ENCODE measurements around the gene PHACTR3.

Gene PHACTR3

GRCh38 chr20:59573837-59574236 lies 30.5 kb upstream of the PHACTR3 start:
- DNase-seq (ENCODE audit: low read depth, low spot score) = no peak

DNA sequence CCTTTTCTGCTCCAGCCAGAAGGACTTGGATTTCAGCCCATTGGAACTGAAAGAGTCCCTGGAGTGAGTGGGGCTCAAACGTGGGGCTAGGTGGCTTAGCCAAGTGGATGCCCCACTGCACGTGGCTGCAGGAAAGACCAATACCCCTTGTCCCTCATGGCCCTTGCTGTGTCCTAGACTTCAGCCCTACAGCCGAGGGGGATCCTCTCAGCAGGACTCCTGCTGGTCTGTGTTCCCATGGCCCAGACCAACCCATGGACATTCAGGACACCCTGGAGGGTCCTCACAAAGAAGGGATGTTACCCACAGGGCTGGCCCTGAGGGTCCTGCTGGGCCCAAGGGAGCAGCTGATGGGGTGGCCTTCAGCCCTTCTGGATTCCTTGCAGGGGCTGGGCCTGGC lies 30.0 kb upstream of the PHACTR3 start:
- DNase-seq (ENCODE audit: low read depth, low spot score) = no peak

DNA sequence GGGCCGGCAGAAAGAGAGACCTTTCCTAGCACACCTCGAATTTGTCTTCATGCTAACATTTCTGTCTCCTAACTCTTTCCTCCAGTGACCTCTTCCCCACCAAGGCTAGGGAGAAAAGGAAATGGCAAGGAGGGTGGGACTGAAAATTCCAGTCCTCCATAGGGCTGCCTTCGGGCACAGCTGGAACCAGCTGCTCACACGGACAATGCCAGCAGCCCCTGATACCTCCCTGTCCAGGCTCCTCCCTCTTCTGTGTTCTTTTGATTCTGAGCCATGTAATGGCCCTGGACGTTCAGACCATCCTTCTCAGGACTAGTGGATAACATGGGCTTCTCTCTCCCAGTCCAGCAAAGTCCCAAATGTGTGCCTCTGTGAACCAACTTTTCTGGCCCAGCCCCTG lies 29.1 kb upstream of the PHACTR3 start:
- DNase-seq (ENCODE audit: low read depth, low spot score) = no peak

- DNase-seq (ENCODE audit: low read depth, low spot score) = no peak
Measured at GRCh38 chr20:59575653-59576052, 28.7 kb upstream of the PHACTR3 start.

DNA sequence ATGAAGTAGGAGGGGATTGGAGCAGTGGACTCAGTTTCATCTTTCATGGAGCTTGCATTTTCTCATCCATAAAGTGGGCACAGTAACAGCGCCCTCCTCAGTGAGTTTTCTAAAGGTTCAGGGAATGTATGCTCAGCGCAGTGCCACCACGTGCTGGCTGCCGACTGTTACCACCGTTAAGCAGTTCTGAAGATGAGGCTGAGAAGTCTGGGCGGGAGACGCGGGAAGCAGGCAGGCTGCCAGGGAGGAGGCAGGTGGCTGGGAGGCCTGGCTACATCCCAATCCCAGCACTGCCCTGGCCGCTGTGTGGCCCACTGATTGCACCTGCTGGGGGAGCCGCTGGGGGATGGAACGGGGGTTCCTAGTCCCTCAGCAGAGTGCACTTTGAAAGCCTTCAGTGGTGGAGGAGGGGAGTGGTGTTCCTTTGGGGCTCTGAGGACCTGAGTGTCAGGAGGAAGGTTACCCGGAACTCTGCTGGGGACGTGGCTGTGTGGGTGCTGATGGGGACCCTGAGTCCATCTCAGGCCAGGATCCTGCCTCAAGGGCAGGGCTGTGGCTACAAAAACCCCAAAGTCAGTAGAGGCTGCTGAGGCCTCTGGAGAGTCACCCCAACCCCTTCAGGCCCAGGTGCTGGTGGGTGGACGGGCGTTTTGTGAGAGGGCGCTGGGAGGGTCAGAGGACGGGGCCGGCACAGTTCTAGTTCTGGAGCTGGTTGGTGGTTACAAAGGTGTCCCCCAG lies 28.0 kb upstream of the PHACTR3 start:
- DNase-seq (ENCODE audit: low read depth, low spot score) = no peak

DNA sequence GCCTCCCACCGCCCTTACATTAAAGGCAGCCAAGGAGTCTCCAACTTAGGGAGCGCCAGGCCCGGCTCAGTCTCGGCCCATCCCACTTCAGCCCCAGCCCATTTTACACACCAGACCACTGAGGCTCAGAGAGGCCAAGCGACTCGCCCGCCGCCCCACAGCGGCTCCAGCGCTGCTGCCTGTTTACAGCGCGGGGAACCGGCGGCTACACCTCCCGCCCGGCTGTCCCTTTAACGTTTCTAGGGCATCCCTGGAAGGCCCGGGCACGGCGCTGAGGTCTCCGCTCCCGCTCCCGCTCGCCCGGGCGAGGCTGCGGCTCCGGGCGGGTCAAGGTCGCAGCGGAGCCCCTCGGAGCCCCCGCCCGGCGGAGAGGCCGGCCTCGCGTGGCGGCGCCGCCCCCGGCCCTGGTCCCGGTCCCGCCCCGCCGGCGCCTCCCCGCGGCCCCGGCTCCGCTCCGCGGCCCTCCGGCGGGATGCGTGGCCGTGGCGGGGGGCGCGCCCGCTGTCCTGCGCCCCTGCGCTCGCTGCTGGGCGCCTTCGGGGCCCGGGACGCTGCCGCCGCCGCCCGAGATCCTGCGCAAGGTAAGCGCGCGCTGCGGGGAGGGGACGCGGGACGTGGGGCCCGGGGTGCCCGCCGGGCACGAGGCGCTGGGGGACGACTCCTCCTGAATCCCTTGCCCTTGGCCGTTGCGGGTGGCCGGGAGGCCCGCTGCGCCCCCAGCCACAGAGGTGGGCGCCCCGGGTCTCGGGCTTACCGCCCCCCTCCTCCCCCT lies 27.1 kb upstream of the PHACTR3 start:
- DNase-seq (ENCODE audit: low read depth, low spot score) = no peak

- no peak for DNase-seq (ENCODE audit: low read depth, low spot score)
Measured at GRCh38 chr20:59577809-59578435, 26.4 kb upstream of the PHACTR3 start.

GRCh38 chr20:59578436-59579403 lies 25.6 kb upstream of the PHACTR3 start:
- no peak for DNase-seq (ENCODE audit: low read depth, low spot score)

- no peak for DNase-seq (ENCODE audit: low read depth, low spot score)
Measured at GRCh38 chr20:59579404-59580145, 24.8 kb upstream of the PHACTR3 start.

GRCh38 chr20:59580146-59580946 lies 24.0 kb upstream of the PHACTR3 start:
- no peak for DNase-seq (ENCODE audit: low read depth, low spot score)

DNA sequence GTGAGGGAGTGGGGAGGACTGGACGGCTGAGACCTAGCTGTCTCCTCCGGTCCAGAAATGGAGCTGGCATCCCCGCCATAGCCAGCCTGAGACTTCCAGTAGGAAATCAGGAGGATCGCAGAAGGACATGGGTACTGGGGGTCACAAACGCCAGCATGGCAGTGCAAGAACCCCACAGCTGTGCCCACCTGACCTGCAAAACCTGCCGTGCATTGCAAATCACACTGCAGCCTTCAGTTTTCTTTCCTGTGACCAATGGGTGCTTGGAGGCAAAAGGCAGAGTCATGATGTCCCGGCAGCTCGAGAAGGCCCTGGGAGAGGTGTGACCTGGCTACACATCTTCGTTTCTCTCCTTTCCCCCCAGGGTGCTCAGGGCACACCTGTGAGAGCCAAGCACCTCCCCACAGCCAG lies 23.3 kb upstream of the PHACTR3 start:
- DNase-seq (ENCODE audit: low read depth, low spot score) = no peak

DNA sequence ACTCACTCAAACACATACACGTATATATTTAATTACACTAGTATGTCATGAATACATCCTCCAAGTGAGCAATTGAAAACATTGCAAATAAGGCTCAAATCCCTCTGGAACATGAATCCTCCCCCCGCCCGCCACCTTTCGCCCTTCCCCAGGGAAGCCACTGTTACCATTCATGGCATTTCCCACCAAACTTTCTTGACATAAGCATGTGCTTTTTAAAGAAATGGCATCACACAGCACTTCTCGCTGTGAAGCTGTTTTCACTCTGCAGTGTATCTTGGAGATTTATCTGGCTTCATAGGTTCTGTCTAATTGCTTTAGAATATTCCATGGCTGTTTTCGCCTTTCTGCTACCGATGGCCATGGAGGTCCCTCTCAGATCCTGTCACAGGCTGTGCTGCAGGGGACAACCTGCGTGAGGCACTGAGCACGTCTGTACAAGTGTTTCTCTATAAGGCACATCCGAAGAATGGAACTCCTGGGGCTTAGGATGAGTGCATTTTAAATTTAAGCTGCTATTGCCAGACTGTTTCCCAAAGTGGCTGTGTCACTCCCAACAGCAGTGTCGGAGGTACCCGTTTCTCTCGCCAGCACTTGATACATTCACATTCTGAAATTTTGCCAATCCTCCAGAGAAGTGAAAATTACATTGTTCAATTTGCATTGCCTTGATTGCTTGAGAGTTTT lies 22.2 kb upstream of the PHACTR3 start:
- no peak for DNase-seq (ENCODE audit: low read depth, low spot score)

- no peak for DNase-seq (ENCODE audit: low read depth, low spot score)
Measured at GRCh38 chr20:59583428-59584277, 20.7 kb upstream of the PHACTR3 start.

DNA sequence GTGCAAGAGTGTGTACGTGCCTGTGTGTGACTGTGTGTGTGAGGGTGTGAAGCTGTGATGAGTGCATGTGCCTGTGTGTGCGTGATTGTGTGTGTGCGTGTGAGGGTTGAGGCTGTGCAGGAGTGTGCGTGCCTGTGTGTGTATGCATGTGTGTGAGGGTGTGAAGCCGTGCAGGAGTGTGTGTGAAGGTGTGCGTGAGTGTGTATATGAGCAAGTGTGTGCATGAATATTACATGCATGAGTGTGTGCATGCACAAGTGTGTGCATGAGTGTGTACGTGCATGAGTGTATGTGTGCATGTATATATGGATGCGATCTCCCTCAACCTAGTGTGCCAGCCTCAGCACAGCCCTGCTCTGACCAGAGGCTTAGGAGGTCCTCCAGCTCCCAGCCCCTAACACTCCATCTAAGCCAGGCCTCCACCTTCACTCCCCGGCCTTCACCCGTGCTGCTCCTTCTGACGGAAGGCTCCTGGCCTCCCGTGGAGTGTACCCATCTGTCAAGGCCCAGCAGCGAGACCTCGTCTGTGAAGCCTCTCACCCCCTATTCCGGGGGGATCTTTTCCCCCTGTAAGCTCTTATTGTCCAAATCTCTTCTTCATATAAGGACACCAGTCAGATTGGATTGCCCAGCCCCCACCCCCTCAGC lies 19.9 kb upstream of the PHACTR3 start:
- no peak for DNase-seq (ENCODE audit: low read depth, low spot score)

DNA sequence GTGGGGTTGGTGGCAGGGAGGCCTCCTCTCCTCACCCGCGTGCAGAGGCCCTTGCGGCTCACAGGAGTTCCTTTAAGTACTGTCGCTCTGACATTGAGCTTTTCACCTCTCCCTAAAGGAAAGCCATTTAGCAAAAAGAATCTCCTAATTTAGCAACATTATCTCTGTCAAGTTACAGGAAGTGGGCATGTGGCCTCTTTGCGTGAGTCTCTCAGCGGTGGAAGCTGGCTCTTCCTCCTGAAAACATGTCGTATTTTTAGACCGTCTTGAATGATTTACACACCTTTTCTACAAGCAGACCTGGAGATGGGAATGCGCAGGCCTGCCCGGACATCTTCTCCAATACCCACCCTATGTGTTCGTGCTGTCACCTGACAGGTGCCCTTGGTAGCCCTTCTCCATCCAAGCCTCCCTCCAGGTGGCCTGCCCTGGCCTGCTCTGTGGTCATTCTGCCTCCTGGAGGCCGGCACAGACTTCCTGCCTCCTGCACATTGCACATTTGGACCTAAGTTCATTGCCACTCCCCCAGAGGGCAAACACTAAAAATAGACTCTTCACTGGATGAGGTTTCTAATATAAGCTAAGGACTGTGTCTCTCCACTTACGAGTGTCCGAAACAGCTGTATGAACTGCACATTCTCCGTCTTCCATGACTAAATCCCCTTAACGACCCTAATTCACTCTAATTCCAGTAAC lies 18.5 kb upstream of the PHACTR3 start:
- no peak for DNase-seq (ENCODE audit: low read depth, low spot score)

DNA sequence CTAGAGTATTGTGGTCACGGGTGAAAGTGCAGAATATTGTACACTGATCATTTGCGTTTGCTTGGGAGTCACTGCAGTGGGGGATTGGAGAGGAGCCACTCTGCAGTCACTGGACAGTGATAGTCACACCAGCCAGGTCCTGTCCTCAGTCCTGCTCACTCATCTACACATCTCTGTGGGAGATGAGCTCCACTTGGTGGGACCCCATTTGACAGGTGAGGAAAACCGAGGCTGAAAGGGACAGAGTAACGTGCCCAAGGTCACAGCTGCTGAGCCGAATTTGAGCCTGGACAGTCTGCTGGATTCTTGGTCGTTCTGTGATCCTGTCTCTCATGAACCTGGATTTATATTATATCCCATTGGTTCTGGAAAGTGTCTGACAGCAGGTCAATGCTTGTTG lies 17.7 kb upstream of the PHACTR3 start:
- DNase-seq (ENCODE audit: low read depth, low spot score) = no peak

DNA sequence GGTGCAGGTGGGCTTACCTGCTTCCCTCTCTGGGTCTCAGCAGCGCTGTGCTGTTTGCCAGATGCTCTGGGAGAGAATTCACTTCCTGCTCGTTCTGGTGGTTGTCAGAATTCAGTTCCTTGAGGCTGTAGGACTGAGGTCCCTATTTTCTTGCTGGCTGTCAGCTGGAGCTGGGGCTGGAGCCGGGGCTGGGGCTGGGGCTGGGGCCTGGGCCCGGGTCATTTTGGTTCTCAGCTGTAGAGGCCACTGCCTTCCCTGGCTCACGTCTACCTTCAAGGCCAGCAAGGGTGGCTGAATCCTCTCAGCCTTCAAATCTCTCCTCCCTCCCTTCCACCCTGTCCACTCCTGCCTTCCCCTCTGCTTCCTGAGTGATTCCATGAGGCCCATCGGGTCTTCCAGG lies 16.8 kb upstream of the PHACTR3 start:
- DNase-seq (ENCODE audit: low read depth, low spot score) = no peak
